RWPE2 (cell line): ENCODE results near the gene SIGLEC14.

Experiments used
- ATAC-seq: fragments of 200-7000 bp; cut with Tn5 transposase; 3 replicates; pipeline ENCODE4 v1.9.1; 2021; ENCODE audit warnings: low read depth
- DNase-seq: peaks from one replicate; pipeline ENCODE4 v3.0.0-alpha.2; 2020; ENCODE audit warnings: low spot score
- H3K27ac ChIP-seq: fragments of 450-650 bp; 2 replicates; pipeline ENCODE4 v1.5.1; 2017; ENCODE audit warnings: mild to moderate bottlenecking; ENCODE audit not compliant: poor library complexity, severe bottlenecking
- H3K27me3 ChIP-seq: fragments of 250-450 bp; sonication (Bioruptor Pico); 2 replicates; pipeline ENCODE4 v1.5.1; 2021; ENCODE audit warnings: mild to moderate bottlenecking, moderate library complexity; ENCODE audit not compliant: insufficient read depth, poor library complexity, severe bottlenecking
- H3K36me3 ChIP-seq: fragments of 250-450 bp; sonication (Bioruptor Pico); 2 replicates; pipeline ENCODE4 v1.5.1; 2020; ENCODE audit warnings: low read depth, mild to moderate bottlenecking, moderate library complexity
- H3K4me1 ChIP-seq: fragments of 250-450 bp; sonication (Bioruptor Pico); 2 replicates; pipeline ENCODE4 v1.5.1; 2021; ENCODE audit warnings: mild to moderate bottlenecking, moderate library complexity; ENCODE audit not compliant: insufficient read depth, poor library complexity, severe bottlenecking
- H3K4me3 ChIP-seq: fragments of 250-450 bp; sonication (Bioruptor Pico); 2 replicates; pipeline ENCODE4 v1.5.1; 2021; ENCODE audit warnings: mild to moderate bottlenecking, moderate library complexity; ENCODE audit not compliant: severe bottlenecking
- H3K9me3 ChIP-seq: fragments of 250-450 bp; sonication (Bioruptor Pico); 2 replicates; pipeline ENCODE4 v1.5.1; 2021; ENCODE audit warnings: mild to moderate bottlenecking, moderate library complexity; ENCODE audit not compliant: severe bottlenecking
- CTCF ChIP-seq: fragments of 450-650 bp; IDR thresholded peaks from one replicate; pipeline ENCODE4 v1.5.1; 2017; ENCODE audit warnings: mild to moderate bottlenecking, moderate library complexity; ENCODE audit not compliant: poor library complexity, severe bottlenecking

Gene SIGLEC14

GRCh38 chr19:51693260-51693659 is 46.6 kb upstream of the SIGLEC14 start, which contains the start of gene SPACA6:
Gene SPACA6 (plus strand): TSS chr19:51693330. CDS start chr19:51693527, 197 bp downstream.
- peak within 1 kb of the TSS; percentile 95 for H3K27ac ChIP-seq
- DNase-seq (no peak), ATAC-seq (no peak)
- H3K27me3 ChIP-seq = no peaks in the 10 kb centered on the region
- peaks cover 35% of the 10 kb centered on the region for H3K36me3 ChIP-seq
- no peak within 1 kb of the TSS for H3K4me3 ChIP-seq
- no peak for TF ChIP-seq CTCF
- H3K9me3 ChIP-seq = no peaks in the 10 kb centered on the region
- no peaks in the 10 kb centered on the region for H3K4me1 ChIP-seq

GRCh38 chr19:51692468-51692867 is 45.8 kb upstream of the SIGLEC14 start:
- Histone ChIP-seq H3K4me1 (no peaks in the 10 kb centered on the region), H3K27ac (peak overlapping the region; percentile 95), H3K27me3 (no peaks in the 10 kb centered on the region), H3K9me3 (no peaks in the 10 kb centered on the region), H3K36me3 (peaks cover 28% of the 10 kb centered on the region), H3K4me3 (no peak overlapping the region)
- TF ChIP-seq CTCF = no peak
- DNase-seq (no peak), ATAC-seq (no peak)

GRCh38 chr19:51691584-51692428 is 45.2 kb upstream of the SIGLEC14 start:
- TF ChIP-seq CTCF = no peak
- Histone ChIP-seq H3K27me3 (no peaks in the 10 kb centered on the region), H3K4me3 (peak overlapping the region; percentile 46), H3K36me3 (peaks cover 21% of the 10 kb centered on the region), H3K9me3 (no peaks in the 10 kb centered on the region), H3K4me1 (no peaks in the 10 kb centered on the region), H3K27ac (peak overlapping the region; percentile 95)
- ATAC-seq = no peak
- no peak for DNase-seq

GRCh38 chr19:51691074-51691583 is 44.5 kb upstream of the SIGLEC14 start:
- Histone ChIP-seq H3K4me3 (peak overlapping the region; percentile 46), H3K36me3 (peaks cover 17% of the 10 kb centered on the region), H3K27me3 (no peaks in the 10 kb centered on the region), H3K9me3 (no peaks in the 10 kb centered on the region), H3K27ac (peak overlapping the region; percentile 95), H3K4me1 (no peaks in the 10 kb centered on the region)
- no peak for DNase-seq
- no peak for TF ChIP-seq CTCF
- ATAC-seq = no peak
